HG03066 (cell line): ENCODE results near the gene PNMT.
"Not testable (repeated sequence)": the region's sequence is repeated elsewhere in the genome, so short reads cannot be mapped to it uniquely, and the experiment has no call there.

Experiments used
- ATAC-seq: cut with Tn5 transposase; IDR thresholded peaks from one replicate; pipeline ENCODE4 v1.9.1; 2021; ENCODE audit warnings: low read depth; ENCODE audit not compliant: unreplicated experiment

The PNMT gene

GRCh38 chr17:39704821-39705551, 36.7 kb downstream of the PNMT start:
- ATAC-seq: no peak

- no peak for ATAC-seq
Measured at GRCh38 chr17:39705786-39706348, 37.6 kb downstream of the PNMT start.

- no peak for ATAC-seq
Measured at GRCh38 chr17:39706383-39706782, 38.1 kb downstream of the PNMT start.

- ATAC-seq: no peak
Measured at GRCh38 chr17:39706921-39707337, 38.7 kb downstream of the PNMT start.

GRCh38 chr17:39709319-39709997, 41.2 kb downstream of the PNMT start:
- no peak for ATAC-seq

GRCh38 chr17:39709998-39710964, 42.0 kb downstream of the PNMT start:
- ATAC-seq: no peak

- ATAC-seq: not testable (repeated sequence)
Measured at GRCh38 chr17:39711071-39711470, 42.8 kb downstream of the PNMT start.

- no peak for ATAC-seq
Measured at GRCh38 chr17:39711851-39712250, 43.6 kb downstream of the PNMT start.

- no peak for ATAC-seq
Measured at GRCh38 chr17:39714234-39714633, 46.0 kb downstream of the PNMT start.

GRCh38 chr17:39715375-39716072, 47.3 kb downstream of the PNMT start:
- ATAC-seq: no peak

- ATAC-seq: no peak
Measured at GRCh38 chr17:39716073-39716818, 48.0 kb downstream of the PNMT start.

GRCh38 chr17:39716879-39717536, 48.8 kb downstream of the PNMT start:
- ATAC-seq: no peak

GRCh38 chr17:39717660-39718059, 49.4 kb downstream of the PNMT start:
- no peak for ATAC-seq

- no peak for ATAC-seq
Measured at GRCh38 chr17:39719563-39720355, 51.5 kb downstream of the PNMT start.
